Measurements from ENCODE around the gene SKIL.
A peak's percentile ranks its signal among the peaks of the same experiment; 100 is the strongest.

SKIL gene

GRCh38 chr3:170360916-170361315 is 3.4 kb downstream of the SKIL start:
- H3K27ac ChIP-seq = no peak overlapping the region

GRCh38 chr3:170361711-170362110 is 4.2 kb downstream of the SKIL start:
- H3K27ac ChIP-seq = no peak overlapping the region
- TF ChIP-seq ZFX (IDR thresholded peaks at IDR 0.05) (no peak), CTCF (conservative IDR thresholded peaks at IDR 0.05) (no peak)

More at GRCh38 chr3:170360916-170361315, 3.4 kb downstream of the SKIL start:
- no peak for TF ChIP-seq CTCF (conservative IDR thresholded peaks at IDR 0.05)
- no peak for TF ChIP-seq ZFX (IDR thresholded peaks at IDR 0.05)

- H3K27ac ChIP-seq = no peak overlapping the region
- TF ChIP-seq CTCF (conservative IDR thresholded peaks at IDR 0.05) (no peak), ZFX (IDR thresholded peaks at IDR 0.05) (no peak)
These were observed 6.0 kb downstream of the SKIL start for GRCh38 chr3:170363471-170363994.

GRCh38 chr3:170364965-170365364 is 7.5 kb downstream of the SKIL start:
- TF ChIP-seq CTCF (conservative IDR thresholded peaks at IDR 0.05) = no peak
- TF ChIP-seq ZFX (IDR thresholded peaks at IDR 0.05) = no peak
- H3K27ac ChIP-seq = no peak overlapping the region

GRCh38 chr3:170367797-170368196 is 10.3 kb downstream of the SKIL start:
- TF ChIP-seq ZFX (IDR thresholded peaks at IDR 0.05) = no peak
- no peak for TF ChIP-seq CTCF (conservative IDR thresholded peaks at IDR 0.05)
- H3K27ac ChIP-seq = no peak overlapping the region

- H3K27ac ChIP-seq = no peak overlapping the region
- TF ChIP-seq CTCF (conservative IDR thresholded peaks at IDR 0.05) (peak; percentile 65), ZFX (IDR thresholded peaks at IDR 0.05) (no peak)
These were observed 11.4 kb downstream of the SKIL start for GRCh38 chr3:170368921-170369320.

- TF ChIP-seq CTCF (conservative IDR thresholded peaks at IDR 0.05) = no peak
- TF ChIP-seq ZFX (IDR thresholded peaks at IDR 0.05) = no peak
- H3K27ac ChIP-seq = no peak overlapping the region
These were observed 14.8 kb downstream of the SKIL start for GRCh38 chr3:170372190-170372879.

Measured in C4-2B (cell line).